Neural progenitor cell (in vitro differentiated cells): ENCODE results near the gene KIF21B. TPM values are rescaled to one million over a fixed set of nuclear protein-coding genes. Genes with fewer than 3 reads are reported as not detected.
A peak's percentile ranks its signal among the peaks of the same experiment; 100 is the strongest.

Experiments
- DNase-seq: peaks from one replicate; pipeline ENCODE4 v3.0.0-alpha.2; 2016; ENCODE audit warnings: low spot score
- H2AFZ ChIP-seq: fragments of 200-600 bp; sonication (generic); replicated peaks from 2 replicates; pipeline ENCODE4 v1.6.1; 2016; ENCODE audit warnings: antibody characterized with exemption
- H3F3A ChIP-seq: fragments of 200-600 bp; sonication (generic); 2 replicates; pipeline ENCODE4 v1.6.1; 2016; ENCODE audit warnings: antibody characterized with exemption, low read depth
- H3K27ac ChIP-seq: fragments of 200-600 bp; sonication (generic); 2 replicates; pipeline ENCODE4 v1.5.1; 2016; ENCODE audit warnings: mild to moderate bottlenecking
- H3K27me3 ChIP-seq: fragments of 200-600 bp; sonication (generic); 2 replicates; pipeline ENCODE4 v1.6.1; 2016; ENCODE audit warnings: mild to moderate bottlenecking, moderate library complexity
- H3K36me3 ChIP-seq: fragments of 200-600 bp; sonication (generic); 2 replicates; pipeline ENCODE4 v1.5.1; 2016
- H3K4me1 ChIP-seq: fragments of 200-600 bp; sonication (generic); 2 replicates; pipeline ENCODE4 v1.6.1; 2016; ENCODE audit warnings: mixed run types
- H3K4me2 ChIP-seq: fragments of 200-600 bp; sonication (generic); 2 replicates; pipeline ENCODE4 v1.6.1; 2016
- H3K4me3 ChIP-seq: fragments of 200-600 bp; sonication (generic); 2 replicates; pipeline ENCODE4 v1.5.1; 2016
- H3K79me2 ChIP-seq: fragments of 200-600 bp; sonication (generic); 2 replicates; pipeline ENCODE4 v1.6.1; 2016; ENCODE audit warnings: low read depth
- H3K9ac ChIP-seq: fragments of 200-600 bp; sonication (generic); 2 replicates; pipeline ENCODE4 v1.6.1; 2016
- H3K9me3 ChIP-seq: fragments of 200-600 bp; sonication (generic); 2 replicates; pipeline ENCODE4 v1.5.1; 2016; ENCODE audit warnings: low read depth
- H4K20me1 ChIP-seq: fragments of 200-600 bp; sonication (generic); 2 replicates; pipeline ENCODE4 v1.6.1; 2016; ENCODE audit warnings: low read depth
- H3K27ac Mint-ChIP-seq: 3 replicates; pipeline ENCODE4 v1.8.0; 2021; ENCODE audit warnings: mixed read lengths
- H3K27me3 Mint-ChIP-seq: 2 replicates; pipeline ENCODE4 v1.8.0; 2022; ENCODE audit warnings: low read depth, mild to moderate bottlenecking, inconsistent platforms, moderate library complexity, mixed read lengths; ENCODE audit not compliant: insufficient read depth
- H3K36me3 Mint-ChIP-seq: 3 replicates; pipeline ENCODE4 v1.8.0; 2021; ENCODE audit warnings: mixed read lengths
- H3K4me1 Mint-ChIP-seq: 3 replicates; pipeline ENCODE4 v1.8.0; 2021; ENCODE audit warnings: mixed read lengths
- H3K4me3 Mint-ChIP-seq: 3 replicates; pipeline ENCODE4 v1.8.0; 2021; ENCODE audit warnings: mild to moderate bottlenecking, moderate library complexity, mixed read lengths
- H3K9me3 Mint-ChIP-seq: 3 replicates; pipeline ENCODE4 v1.8.0; 2020; ENCODE audit warnings: mixed read lengths
- CTCF ChIP-seq: fragments of 200-600 bp; sonication (generic); IDR thresholded peaks from 2 replicates; pipeline ENCODE4 v1.5.1; 2017; ENCODE audit warnings: antibody characterized with exemption, mild to moderate bottlenecking
- EZH2 ChIP-seq: fragments of 200-600 bp; sonication (generic); IDR thresholded peaks from 2 replicates; pipeline ENCODE4 v1.6.1; 2017; ENCODE audit warnings: antibody characterized with exemption, mild to moderate bottlenecking, moderate library complexity
- EZH2phosphoT487 ChIP-seq: fragments of 200-600 bp; sonication (generic); IDR thresholded peaks from 2 replicates; pipeline ENCODE4 v1.6.1; 2017; ENCODE audit warnings: antibody characterized with exemption
- total RNA-seq: library from RNA; depleted of rRNA; stranded (reverse); fragments of >200 nt; gene quantifications from 2 replicates; pipeline ENCODE4 v1.2.3, GENCODE V29; 2015; ENCODE audit warnings: low replicate concordance

KIF21B gene
- total RNA-seq, 1 donor from 2014 or later = 6.4 TPM

GRCh38 chr1:200973937-200974657 is 49.4 kb downstream of the KIF21B start:
- Histone ChIP-seq H3F3A (no peaks in the 10 kb centered on the region), H3K27ac (no peak overlapping the region), H3K4me3 (no peak overlapping the region), H3K4me2 (no peak overlapping the region), H3K9me3 (no peaks in the 10 kb centered on the region), H2AFZ (no peak overlapping the region), H3K36me3 (no peaks in the 10 kb centered on the region), H3K79me2 (no peaks in the 10 kb centered on the region), H3K27me3 (no peaks in the 10 kb centered on the region), H3K9ac (no peak overlapping the region), H4K20me1 (no peaks in the 10 kb centered on the region), H3K4me1 (no peaks in the 10 kb centered on the region)
- H3K4me3 Mint-ChIP-seq = no peak overlapping the region
- no peaks in the 10 kb centered on the region for H3K9me3 Mint-ChIP-seq
- TF ChIP-seq EZH2phosphoT487 (no peak), EZH2 (no peak), CTCF (no peak)
- no peak for DNase-seq
- H3K4me1 Mint-ChIP-seq = peaks cover 5% of the 10 kb centered on the region
- H3K27ac Mint-ChIP-seq = no peak overlapping the region
- peaks cover 10% of the 10 kb centered on the region for H3K36me3 Mint-ChIP-seq
- peaks cover 9% of the 10 kb centered on the region for H3K27me3 Mint-ChIP-seq

GRCh38 chr1:200972985-200973742 is 50.4 kb downstream of the KIF21B start:
- peaks cover 9% of the 10 kb centered on the region for H3K27me3 Mint-ChIP-seq

DNA sequence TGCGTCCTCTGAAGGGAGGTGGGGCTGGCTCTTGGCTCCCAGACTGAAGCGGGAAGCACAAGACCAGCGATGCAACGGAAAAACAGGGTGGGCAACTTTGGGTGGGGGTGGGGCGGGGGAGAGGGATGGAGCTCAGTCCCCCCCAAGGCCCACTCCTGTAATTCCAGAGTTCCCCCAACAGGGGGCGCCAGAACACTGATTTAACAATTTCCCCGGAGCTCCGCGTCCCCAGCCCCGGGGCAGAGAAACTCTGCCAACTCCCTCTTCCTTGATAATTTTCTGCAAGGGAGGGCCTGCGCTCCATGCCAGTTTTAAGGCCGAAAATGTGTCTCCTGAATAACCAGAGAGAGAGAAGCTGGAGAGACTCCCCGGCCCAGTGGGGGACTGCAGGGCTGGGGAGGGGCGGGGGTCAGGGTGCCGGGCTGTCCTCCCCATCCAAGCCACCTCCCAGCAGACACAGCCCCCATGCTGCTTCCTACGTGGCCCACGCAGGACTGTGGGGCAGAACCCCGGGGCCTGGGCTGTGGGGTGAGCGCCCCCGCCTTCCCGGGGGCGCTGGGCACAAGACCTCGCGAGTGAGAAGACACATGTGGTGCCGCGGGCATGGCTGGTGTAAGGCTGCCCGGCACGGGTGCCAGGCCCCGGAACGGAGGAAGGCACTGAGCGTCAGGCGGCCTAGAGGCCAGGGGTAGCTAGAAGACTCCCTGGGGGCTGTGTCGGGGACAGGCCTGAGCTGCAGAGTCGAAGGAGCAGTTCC is 51.4 kb downstream of the KIF21B start:
- DNase-seq = peak; percentile 75
- H3K9me3 ChIP-seq = no peaks in the 10 kb centered on the region
- no peaks in the 10 kb centered on the region for H3K4me1 ChIP-seq

More at GRCh38 chr1:200972985-200973742, 50.4 kb downstream of the KIF21B start:
- Histone ChIP-seq H3K4me1 (no peaks in the 10 kb centered on the region), H3K36me3 (no peaks in the 10 kb centered on the region), H2AFZ (no peak overlapping the region), H3K27ac (no peak overlapping the region), H3K27me3 (no peaks in the 10 kb centered on the region), H3K4me2 (no peak overlapping the region), H3K4me3 (no peak overlapping the region), H3K9me3 (no peaks in the 10 kb centered on the region), H3K9ac (no peak overlapping the region), H4K20me1 (no peaks in the 10 kb centered on the region), H3F3A (no peaks in the 10 kb centered on the region), H3K79me2 (no peaks in the 10 kb centered on the region)
- peak; percentile 26 for DNase-seq
- peaks cover 10% of the 10 kb centered on the region for H3K36me3 Mint-ChIP-seq
- H3K4me3 Mint-ChIP-seq = no peak overlapping the region
- no peaks in the 10 kb centered on the region for H3K9me3 Mint-ChIP-seq
- H3K4me1 Mint-ChIP-seq = peaks cover 11% of the 10 kb centered on the region
- no peak overlapping the region for H3K27ac Mint-ChIP-seq
- TF ChIP-seq EZH2 = no peak
- no peak for TF ChIP-seq EZH2phosphoT487
- TF ChIP-seq CTCF = no peak

More for the DNA sequence above, 51.4 kb downstream of the KIF21B start:
- Mint-ChIP-seq H3K27me3 (peaks cover 11% of the 10 kb centered on the region), H3K4me3 (no peak overlapping the region), H3K9me3 (no peaks in the 10 kb centered on the region), H3K36me3 (peaks cover 10% of the 10 kb centered on the region), H3K4me1 (peaks cover 11% of the 10 kb centered on the region), H3K27ac (no peak overlapping the region)
- Histone ChIP-seq H2AFZ (no peak overlapping the region), H4K20me1 (no peaks in the 10 kb centered on the region), H3K4me3 (no peak overlapping the region), H3K27me3 (no peaks in the 10 kb centered on the region), H3F3A (no peaks in the 10 kb centered on the region), H3K9ac (no peak overlapping the region), H3K79me2 (no peaks in the 10 kb centered on the region), H3K4me2 (no peak overlapping the region), H3K36me3 (no peaks in the 10 kb centered on the region), H3K27ac (no peak overlapping the region)
- TF ChIP-seq EZH2 (no peak), EZH2phosphoT487 (no peak), CTCF (peak; percentile 93)
